ENCODE measurements around the gene NUPR1. TPM values are rescaled to one million over a fixed set of nuclear protein-coding genes. Genes with fewer than 3 reads are reported as not detected.
"Not testable (repeated sequence)": the region's sequence is repeated elsewhere in the genome, so short reads cannot be mapped to it uniquely, and the experiment has no call there.

Gene NUPR1
- total RNA-seq, 1 experiment from 2014 or later = not detected

- peak overlapping the region; percentile 67 for H2AFZ ChIP-seq (ENCODE audit: low read length)
These were observed 10.6 kb upstream of the NUPR1 start for GRCh38 chr16:28549301-28549899.

GRCh38 chr16:28548306-28548802 lies 9.6 kb upstream of the NUPR1 start:
- no peak overlapping the region for H3K4me2 ChIP-seq (ENCODE audit: low read depth, low read length, poor library complexity, severe bottlenecking)
- no peaks in the 10 kb centered on the region for H3K79me2 ChIP-seq (ENCODE audit: low read length)
- no peak overlapping the region for H3K27ac ChIP-seq (ENCODE audit: low read length)
- H2AFZ ChIP-seq (ENCODE audit: low read length) = no peak overlapping the region
- peaks cover 19% of the 10 kb centered on the region for H3K4me1 ChIP-seq (ENCODE audit: low read length)
- DNase-seq = no peak
- no peaks in the 10 kb centered on the region for H3K9me2 ChIP-seq (replicated peaks; ENCODE audit: insufficient read depth, low read length)
- no peaks in the 10 kb centered on the region for H3K36me3 ChIP-seq (ENCODE audit: insufficient read depth, low read length)
- H4K20me1 ChIP-seq (ENCODE audit: insufficient read depth, low read depth, low read length) = no peaks in the 10 kb centered on the region
- H3K9me3 ChIP-seq (ENCODE audit: low read length) = no peaks in the 10 kb centered on the region
- no peaks in the 10 kb centered on the region for H3K27me3 ChIP-seq (ENCODE audit: low read length)
- H3K9ac ChIP-seq (ENCODE audit: low read length) = no peak overlapping the region
- no peak overlapping the region for H3K4me3 ChIP-seq (ENCODE audit: low read length)

More at GRCh38 chr16:28549301-28549899, 10.6 kb upstream of the NUPR1 start:
- Histone ChIP-seq H4K20me1 (ENCODE audit: insufficient read depth, low read depth, low read length) (no peaks in the 10 kb centered on the region), H3K9me3 (ENCODE audit: low read length) (no peaks in the 10 kb centered on the region), H3K9ac (ENCODE audit: low read length) (peak overlapping the region; percentile 41), H3K79me2 (ENCODE audit: low read length) (peaks cover 1% of the 10 kb centered on the region), H3K4me1 (ENCODE audit: low read length) (peaks cover 23% of the 10 kb centered on the region), H3K9me2 (replicated peaks; ENCODE audit: insufficient read depth, low read length) (no peaks in the 10 kb centered on the region), H3K36me3 (ENCODE audit: insufficient read depth, low read length) (no peaks in the 10 kb centered on the region), H3K27ac (ENCODE audit: low read length) (no peak overlapping the region), H3K27me3 (ENCODE audit: low read length) (no peaks in the 10 kb centered on the region), H3K4me3 (ENCODE audit: low read length) (peak overlapping the region; percentile 27; the same call in 1 of the 2 replicates), H3K4me2 (ENCODE audit: low read depth, low read length, poor library complexity, severe bottlenecking) (peak overlapping the region; percentile 58)
- peak; percentile 78 for DNase-seq

GRCh38 chr16:28546626-28547025 lies 7.9 kb upstream of the NUPR1 start:
- Histone ChIP-seq H4K20me1 (ENCODE audit: insufficient read depth, low read depth, low read length) (no peaks in the 10 kb centered on the region), H3K4me2 (ENCODE audit: low read depth, low read length, poor library complexity, severe bottlenecking) (no peak overlapping the region), H3K79me2 (ENCODE audit: low read length) (no peaks in the 10 kb centered on the region), H2AFZ (ENCODE audit: low read length) (no peak overlapping the region), H3K27ac (ENCODE audit: low read length) (no peak overlapping the region), H3K9ac (ENCODE audit: low read length) (no peak overlapping the region), H3K9me2 (replicated peaks; ENCODE audit: insufficient read depth, low read length) (no peaks in the 10 kb centered on the region), H3K4me3 (ENCODE audit: low read length) (no peak overlapping the region), H3K9me3 (ENCODE audit: low read length) (no peaks in the 10 kb centered on the region), H3K36me3 (ENCODE audit: insufficient read depth, low read length) (no peaks in the 10 kb centered on the region), H3K4me1 (ENCODE audit: low read length) (peaks cover 7% of the 10 kb centered on the region), H3K27me3 (ENCODE audit: low read length) (no peaks in the 10 kb centered on the region)
- DNase-seq = no peak

GRCh38 chr16:28545964-28546363 lies 7.2 kb upstream of the NUPR1 start:
- H3K79me2 ChIP-seq (ENCODE audit: low read length); H3K4me1 ChIP-seq (ENCODE audit: low read length); H4K20me1 ChIP-seq (ENCODE audit: insufficient read depth, low read depth, low read length); H3K9me2 ChIP-seq (replicated peaks; ENCODE audit: insufficient read depth, low read length); H3K4me3 ChIP-seq (ENCODE audit: low read length); H3K36me3 ChIP-seq (ENCODE audit: insufficient read depth, low read length); H3K9me3 ChIP-seq (ENCODE audit: low read length); H3K27me3 ChIP-seq (ENCODE audit: low read length); H3K4me2 ChIP-seq (ENCODE audit: low read depth, low read length, poor library complexity, severe bottlenecking); H2AFZ ChIP-seq (ENCODE audit: low read length); H3K9ac ChIP-seq (ENCODE audit: low read length); H3K27ac ChIP-seq (ENCODE audit: low read length); DNase-seq: not testable (repeated sequence)

- Histone ChIP-seq H3K79me2 (ENCODE audit: low read length) (no peaks in the 10 kb centered on the region), H3K27me3 (ENCODE audit: low read length) (no peaks in the 10 kb centered on the region), H2AFZ (ENCODE audit: low read length) (no peak overlapping the region), H3K9me3 (ENCODE audit: low read length) (no peaks in the 10 kb centered on the region), H3K4me3 (ENCODE audit: low read length) (no peak overlapping the region), H3K36me3 (ENCODE audit: insufficient read depth, low read length) (no peaks in the 10 kb centered on the region), H3K9ac (ENCODE audit: low read length) (no peak overlapping the region), H3K4me2 (ENCODE audit: low read depth, low read length, poor library complexity, severe bottlenecking) (no peak overlapping the region), H4K20me1 (ENCODE audit: insufficient read depth, low read depth, low read length) (no peaks in the 10 kb centered on the region), H3K27ac (ENCODE audit: low read length) (no peak overlapping the region), H3K9me2 (replicated peaks; ENCODE audit: insufficient read depth, low read length) (no peaks in the 10 kb centered on the region), H3K4me1 (ENCODE audit: low read length) (peaks cover 7% of the 10 kb centered on the region)
- DNase-seq = no peak
These were observed 6.2 kb upstream of the NUPR1 start for GRCh38 chr16:28544998-28545397.

GRCh38 chr16:28543072-28543471 lies 4.3 kb upstream of the NUPR1 start:
- peak; percentile 55 for DNase-seq
- H2AFZ ChIP-seq (ENCODE audit: low read length) = 0 out of 2 replicates have a peak overlapping the region, but pooled peaks have one; percentile 11
- H3K4me2 ChIP-seq (ENCODE audit: low read depth, low read length, poor library complexity, severe bottlenecking) = no peak overlapping the region
- H4K20me1 ChIP-seq (ENCODE audit: insufficient read depth, low read depth, low read length) = no peaks in the 10 kb centered on the region
- H3K4me3 ChIP-seq (ENCODE audit: low read length) = no peak overlapping the region
- H3K9me2 ChIP-seq (replicated peaks; ENCODE audit: insufficient read depth, low read length) = no peaks in the 10 kb centered on the region
- H3K36me3 ChIP-seq (ENCODE audit: insufficient read depth, low read length) = no peaks in the 10 kb centered on the region
- no peak overlapping the region for H3K9ac ChIP-seq (ENCODE audit: low read length)
- no peaks in the 10 kb centered on the region for H3K9me3 ChIP-seq (ENCODE audit: low read length)
- H3K79me2 ChIP-seq (ENCODE audit: low read length) = no peaks in the 10 kb centered on the region
- no peaks in the 10 kb centered on the region for H3K27me3 ChIP-seq (ENCODE audit: low read length)
- H3K4me1 ChIP-seq (ENCODE audit: low read length) = no peaks in the 10 kb centered on the region
- no peak overlapping the region for H3K27ac ChIP-seq (ENCODE audit: low read length)

- no peak for DNase-seq
- H3K27ac ChIP-seq (ENCODE audit: low read length) = no peak overlapping the region
- H3K4me2 ChIP-seq (ENCODE audit: low read depth, low read length, poor library complexity, severe bottlenecking) = no peak overlapping the region
- H3K79me2 ChIP-seq (ENCODE audit: low read length) = no peaks in the 10 kb centered on the region
- H3K9me2 ChIP-seq (replicated peaks; ENCODE audit: insufficient read depth, low read length) = no peaks in the 10 kb centered on the region
- H3K27me3 ChIP-seq (ENCODE audit: low read length) = no peaks in the 10 kb centered on the region
- H2AFZ ChIP-seq (ENCODE audit: low read length) = no peak overlapping the region
- no peaks in the 10 kb centered on the region for H3K36me3 ChIP-seq (ENCODE audit: insufficient read depth, low read length)
- H4K20me1 ChIP-seq (ENCODE audit: insufficient read depth, low read depth, low read length) = no peaks in the 10 kb centered on the region
- H3K9ac ChIP-seq (ENCODE audit: low read length) = no peak overlapping the region
- no peaks in the 10 kb centered on the region for H3K4me1 ChIP-seq (ENCODE audit: low read length)
- H3K4me3 ChIP-seq (ENCODE audit: low read length) = no peak overlapping the region
- no peaks in the 10 kb centered on the region for H3K9me3 ChIP-seq (ENCODE audit: low read length)
These were observed 3.9 kb upstream of the NUPR1 start for GRCh38 chr16:28542646-28543045.

- Histone ChIP-seq H3K9me2 (replicated peaks; ENCODE audit: insufficient read depth, low read length) (no peaks in the 10 kb centered on the region), H3K27me3 (ENCODE audit: low read length) (no peaks in the 10 kb centered on the region), H3K4me3 (ENCODE audit: low read length) (no peak overlapping the region), H3K27ac (ENCODE audit: low read length) (no peak overlapping the region), H4K20me1 (ENCODE audit: insufficient read depth, low read depth, low read length) (no peaks in the 10 kb centered on the region), H3K36me3 (ENCODE audit: insufficient read depth, low read length) (no peaks in the 10 kb centered on the region), H2AFZ (ENCODE audit: low read length) (no peak overlapping the region), H3K9ac (ENCODE audit: low read length) (no peak overlapping the region), H3K9me3 (ENCODE audit: low read length) (no peaks in the 10 kb centered on the region), H3K79me2 (ENCODE audit: low read length) (no peaks in the 10 kb centered on the region), H3K4me2 (ENCODE audit: low read depth, low read length, poor library complexity, severe bottlenecking) (no peak overlapping the region), H3K4me1 (ENCODE audit: low read length) (no peaks in the 10 kb centered on the region)
- no peak for DNase-seq
These were observed 1.6 kb upstream of the NUPR1 start for GRCh38 chr16:28540346-28540745.
